Raji (cell line): ENCODE data around the gene CELF2.

Source experiments
- POLR2A ChIP-seq: IDR thresholded peaks from 2 replicates; pipeline ENCODE4 v1.6.1; 2011; ENCODE audit warnings: low read depth, low read length, control low read depth; ENCODE audit not compliant: insufficient read depth

CELF2 gene

GRCh38 chr10:11189582-11190376 is 172.1 kb downstream of the CELF2 start:
- TF ChIP-seq POLR2A, result no peak

GRCh38 chr10:11191190-11191589 is 173.5 kb downstream of the CELF2 start:
- TF ChIP-seq POLR2A, result no peak

GRCh38 chr10:11191678-11192077 is 174.0 kb downstream of the CELF2 start:
- no peak for TF ChIP-seq POLR2A

DNA sequence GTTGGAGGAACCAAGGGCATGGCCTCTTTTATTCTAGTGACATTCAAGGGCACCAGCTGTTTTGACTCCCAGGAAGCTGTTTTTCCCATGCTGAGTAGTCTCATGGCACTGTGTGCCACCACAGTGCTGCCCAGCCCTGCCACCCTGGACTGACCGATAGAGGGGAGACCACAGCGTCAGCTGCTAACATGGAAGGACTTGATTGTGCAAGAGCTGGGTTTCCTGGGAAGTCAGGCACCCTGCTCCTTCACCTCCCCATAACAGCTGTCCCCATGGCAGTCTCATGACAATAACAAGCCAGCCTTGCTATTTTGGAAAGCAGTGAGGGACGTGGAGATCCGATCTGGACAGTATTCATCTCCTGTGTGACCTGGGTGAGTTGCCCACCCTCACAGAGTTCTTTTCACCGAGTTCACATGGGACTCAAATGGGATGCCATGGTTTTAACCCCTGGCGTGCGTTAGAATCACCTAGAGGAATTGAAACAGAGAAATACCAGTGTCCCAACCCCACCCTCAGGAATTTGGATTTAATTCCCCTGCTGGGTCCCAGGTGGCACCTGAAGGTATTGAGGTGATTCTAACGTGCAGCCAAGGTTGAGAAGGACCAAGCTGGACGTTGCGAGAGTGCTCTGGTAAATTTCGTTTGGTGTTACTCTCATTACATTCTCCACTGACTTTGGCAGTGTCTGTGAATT is 174.8 kb downstream of the CELF2 start:
- TF ChIP-seq POLR2A, result no peak

DNA sequence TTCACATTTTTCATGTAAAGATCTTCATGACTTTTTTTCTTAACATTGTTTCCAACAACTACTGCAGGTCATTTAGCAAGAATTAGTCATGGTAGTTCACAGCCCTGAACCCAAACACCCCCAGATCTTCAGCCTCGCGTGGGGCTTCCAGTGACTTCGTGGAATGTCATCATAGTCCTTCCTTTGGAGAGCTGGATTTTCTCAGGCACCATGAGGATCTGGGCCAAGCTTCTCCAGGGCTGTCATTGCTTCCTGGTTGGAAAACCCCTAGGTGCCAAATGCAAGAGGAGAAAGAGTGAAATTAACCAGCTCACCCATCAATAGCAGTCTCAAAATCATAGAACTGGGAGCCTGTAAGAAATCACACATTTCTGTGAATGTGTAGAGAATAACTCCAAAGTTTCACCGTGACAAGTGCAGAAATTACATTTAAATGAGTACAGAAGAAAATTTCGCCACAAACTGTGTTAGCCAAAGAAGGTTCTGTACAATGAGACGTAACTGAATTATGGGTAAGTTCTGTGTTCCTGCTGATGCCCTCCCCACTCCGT is 175.4 kb downstream of the CELF2 start:
- no peak for TF ChIP-seq POLR2A

DNA sequence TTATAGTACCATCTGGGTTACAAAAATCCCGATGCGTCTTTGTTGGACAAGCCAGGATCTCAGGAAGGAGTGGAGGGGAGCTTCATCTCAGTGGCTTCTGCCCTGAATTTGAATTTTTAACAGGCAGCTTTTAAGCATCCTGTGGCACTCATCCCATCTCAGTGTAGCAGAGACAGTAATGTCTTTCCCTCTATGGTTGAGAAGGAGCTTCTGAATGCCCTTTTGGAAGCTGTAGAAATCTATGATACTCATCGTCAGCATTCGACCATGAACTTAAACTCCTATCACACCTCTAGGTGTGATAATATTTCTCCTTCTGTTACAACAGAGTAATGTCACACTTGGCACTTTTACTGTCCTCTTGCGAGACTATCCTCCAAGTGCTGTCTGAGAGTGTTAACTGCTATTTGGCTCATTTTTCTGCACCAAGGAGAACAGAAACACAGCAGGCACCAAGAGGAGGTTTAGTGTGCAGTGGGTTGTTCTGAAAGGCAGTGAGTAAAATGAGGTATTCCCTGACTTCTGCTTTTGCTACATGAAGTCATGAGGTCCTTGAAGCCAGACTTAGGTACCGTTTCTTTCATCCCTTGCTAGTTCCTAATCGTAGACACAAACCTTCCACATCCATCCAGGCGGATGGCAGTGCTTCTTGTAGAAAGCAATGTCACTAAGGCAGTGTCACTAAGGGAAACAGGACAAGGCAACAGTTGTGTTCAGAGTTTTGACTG is 177.4 kb downstream of the CELF2 start:
- TF ChIP-seq POLR2A, result no peak

DNA sequence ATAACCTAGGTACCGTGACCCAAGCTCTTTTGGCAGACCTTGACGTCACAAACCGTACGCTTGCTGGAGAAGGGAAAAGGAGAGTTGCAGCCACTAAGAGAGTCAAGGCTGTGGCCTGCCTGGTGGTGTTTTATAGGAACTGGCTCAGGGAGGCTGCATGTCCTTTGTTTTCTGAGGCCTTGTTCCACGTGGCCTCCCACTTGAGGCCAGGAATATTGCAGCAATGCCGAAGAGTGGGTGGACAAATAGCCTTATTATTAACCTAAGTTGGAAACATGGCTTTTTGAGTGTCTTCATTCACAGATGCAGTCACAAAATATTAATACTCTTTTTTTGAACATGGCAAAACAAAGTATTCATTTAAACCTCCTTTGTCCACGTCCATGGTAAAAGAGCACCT is 178.0 kb downstream of the CELF2 start:
- TF ChIP-seq POLR2A, result no peak

GRCh38 chr10:11197266-11197712 is 179.6 kb downstream of the CELF2 start:
- no peak for TF ChIP-seq POLR2A

DNA sequence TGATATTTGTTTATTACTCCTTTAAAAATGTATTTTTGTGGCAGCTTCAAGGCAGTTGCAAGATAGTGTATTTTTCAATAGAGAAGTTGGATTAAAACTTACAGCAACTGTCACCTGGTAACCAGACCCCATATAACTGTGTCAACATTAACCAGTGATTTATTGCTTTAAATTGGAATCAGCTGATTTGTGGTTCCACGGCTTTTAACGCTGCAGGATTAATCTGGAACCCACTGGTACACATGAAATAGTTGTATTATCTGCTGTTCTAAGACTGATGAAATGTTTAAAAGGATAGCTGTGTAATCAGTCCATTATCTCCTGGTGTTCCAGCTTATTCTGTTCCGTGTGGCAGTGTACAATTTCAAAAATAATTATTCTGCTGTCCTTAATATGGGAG is 180.2 kb downstream of the CELF2 start:
- TF ChIP-seq POLR2A, result no peak

DNA sequence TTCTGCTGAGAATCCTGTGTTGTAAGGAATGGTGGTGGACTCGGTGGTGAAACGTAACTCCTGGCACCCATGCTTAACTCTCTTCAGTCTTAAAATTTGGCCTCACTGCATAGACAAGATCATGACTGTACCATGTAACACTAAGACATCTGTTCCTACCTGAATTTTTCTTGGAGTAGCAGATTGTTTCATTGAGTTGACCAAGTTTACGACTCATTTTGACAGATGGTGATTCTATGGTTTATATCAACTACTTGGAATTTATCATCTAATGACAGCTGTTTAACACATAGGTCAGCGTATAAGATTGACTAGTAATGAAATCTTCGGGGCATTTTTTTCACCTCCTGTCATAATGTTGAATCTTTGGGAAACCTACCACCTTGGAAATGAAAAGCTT is 184.2 kb downstream of the CELF2 start:
- no peak for TF ChIP-seq POLR2A

- TF ChIP-seq POLR2A, result no peak
Observed at GRCh38 chr10:11204351-11204942, 186.8 kb downstream of the CELF2 start.

GRCh38 chr10:11205030-11205772 is 187.5 kb downstream of the CELF2 start:
- TF ChIP-seq POLR2A, result no peak

DNA sequence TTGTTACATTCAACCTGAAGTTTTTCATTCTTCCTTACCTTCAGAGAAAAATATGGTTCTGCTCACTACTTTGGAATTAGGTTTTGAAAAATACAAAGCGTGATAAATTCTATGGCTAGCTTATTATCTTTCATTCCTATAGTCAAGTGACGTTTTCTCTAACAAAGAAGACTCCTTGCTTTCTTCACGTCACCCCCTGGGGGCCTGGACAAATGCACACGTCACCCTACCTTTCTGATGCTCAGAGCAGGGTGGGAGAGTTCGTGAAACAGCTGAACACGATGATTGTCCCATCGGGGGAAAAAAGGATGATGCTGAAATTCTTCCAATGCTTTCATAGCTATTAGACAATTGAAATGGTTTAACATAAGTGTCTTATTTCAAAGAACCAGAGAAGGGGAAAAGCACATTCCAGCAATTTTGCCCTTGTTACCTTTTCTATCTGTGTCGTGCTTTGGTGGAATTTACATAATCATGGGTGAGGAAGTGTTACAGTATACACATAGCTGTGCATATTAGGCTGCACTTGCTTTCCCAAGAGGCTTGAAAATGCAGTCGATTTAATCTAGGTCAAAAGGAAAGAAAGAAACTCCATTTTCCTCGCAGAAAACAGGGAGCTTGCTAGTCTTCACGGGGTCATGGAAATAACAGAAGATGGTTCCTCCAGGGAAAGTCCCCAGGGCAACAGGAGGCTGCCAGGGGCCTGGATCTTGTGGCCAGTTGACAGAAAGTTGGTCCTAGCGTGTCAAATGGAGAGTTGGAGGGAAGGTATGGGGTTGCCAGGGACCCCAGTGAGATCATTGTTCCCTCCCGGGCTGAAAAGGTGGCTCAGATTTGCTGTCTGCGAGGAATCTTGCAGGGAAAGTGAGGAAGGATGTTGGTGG is 189.2 kb downstream of the CELF2 start:
- TF ChIP-seq POLR2A, result no peak

DNA sequence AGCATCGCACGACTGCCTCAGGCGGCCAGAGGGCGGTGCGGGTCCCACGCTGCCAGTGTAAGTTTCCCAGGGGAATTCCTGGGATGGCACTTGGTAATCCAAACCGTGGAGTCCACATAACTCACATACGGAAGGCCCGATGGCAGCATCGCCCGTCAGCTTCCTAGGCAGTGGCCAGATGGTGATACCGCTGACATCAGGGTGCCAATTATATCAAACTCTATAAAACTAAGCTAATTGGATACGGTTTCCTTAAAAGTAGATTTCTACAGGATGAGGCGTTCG is 189.8 kb downstream of the CELF2 start:
- no peak for TF ChIP-seq POLR2A
